ENCODE data around the gene S100B.
A peak's percentile ranks its signal among the peaks of the same experiment; 100 is the strongest.
"Not testable (repeated sequence)": the region's sequence is repeated elsewhere in the genome, so short reads cannot be mapped to it uniquely, and the experiment has no call there.

Gene S100B

GRCh38 chr21:46585191-46585953, 19.5 kb downstream of the S100B start:
- DNase-seq (ENCODE audit: low read depth): no peak
- TF ChIP-seq CTCF (conservative IDR thresholded peaks at IDR 0.05; ENCODE audit: low read length): no peak
- no peak overlapping the region for H3K4me3 ChIP-seq (ENCODE audit: low read length)

GRCh38 chr21:46581780-46582307, 23.0 kb downstream of the S100B start:
- no peak for DNase-seq (ENCODE audit: low read depth)
- no peak for TF ChIP-seq CTCF (conservative IDR thresholded peaks at IDR 0.05; ENCODE audit: low read length)
- H3K4me3 ChIP-seq (ENCODE audit: low read length): no peak overlapping the region

GRCh38 chr21:46579394-46579793, 25.5 kb downstream of the S100B start:
- DNase-seq (ENCODE audit: low read depth); H3K4me3 ChIP-seq (ENCODE audit: low read length): not testable (repeated sequence)

- not testable (repeated sequence) for H3K4me3 ChIP-seq (ENCODE audit: low read length); DNase-seq (ENCODE audit: low read depth)
Observed at GRCh38 chr21:46577786-46578185, 27.1 kb downstream of the S100B start.

- no peak for TF ChIP-seq CTCF (conservative IDR thresholded peaks at IDR 0.05; ENCODE audit: low read length)
- H3K4me3 ChIP-seq (ENCODE audit: low read length): no peak overlapping the region
- DNase-seq (ENCODE audit: low read depth): no peak
Observed at GRCh38 chr21:46572850-46573249, 32.0 kb downstream of the S100B start.

GRCh38 chr21:46570631-46571030, 34.3 kb downstream of the S100B start:
- no peak overlapping the region for H3K4me3 ChIP-seq (ENCODE audit: low read length)
- no peak for DNase-seq (ENCODE audit: low read depth)
- no peak for TF ChIP-seq CTCF (conservative IDR thresholded peaks at IDR 0.05; ENCODE audit: low read length)

GRCh38 chr21:46570119-46570518, 34.8 kb downstream of the S100B start:
- DNase-seq (ENCODE audit: low read depth): no peak
- H3K4me3 ChIP-seq (ENCODE audit: low read length): no peak overlapping the region
- TF ChIP-seq CTCF (conservative IDR thresholded peaks at IDR 0.05; ENCODE audit: low read length): no peak

GRCh38 chr21:46569081-46569480, 35.8 kb downstream of the S100B start:
- no peak overlapping the region for H3K4me3 ChIP-seq (ENCODE audit: low read length)
- TF ChIP-seq CTCF (conservative IDR thresholded peaks at IDR 0.05; ENCODE audit: low read length): no peak
- DNase-seq (ENCODE audit: low read depth): peak; percentile 94

All from AG10803 (cell line).